K562 (cell line): ENCODE measurements around the gene PAQR8. TPM values are rescaled to one million over a fixed set of nuclear protein-coding genes. Genes with fewer than 3 reads are reported as not detected.
"Not testable (repeated sequence)": the region's sequence is repeated elsewhere in the genome, so short reads cannot be mapped to it uniquely, and the experiment has no call there.

Experiments
- ATAC-seq: fragments of 200-7000 bp; cut with Tn5 transposase; 3 replicates; pipeline ENCODE4 v1.9.1; 2020; ENCODE audit warnings: moderate library complexity
- BruUV-seq: library from RNA; stranded (reverse); fragments of 400-500 nt; replicated peaks from 2 replicates; lab custom pipeline; 2021; lab: Mats Ljungman, UMichigan
- CTCF ChIA-PET: fragments of 300-600 bp; formaldehyde crosslinking; extraction: SDS; loops from one replicate; lab custom pipeline; 2021; ENCODE audit warnings: low intra/inter-chr PET ratio; lab: Yijun Ruan, JAX
- POLR2A ChIA-PET: fragments of 300-600, 350-650 bp; sonication (Branson Sonifier 250); formaldehyde crosslinking; extraction: SDS; loops from one replicate; lab custom pipeline; 2021; ENCODE audit warnings: antibody characterized with exemption, inconsistent platforms; lab: Yijun Ruan, JAX
- DNase-seq, 4 experiments: peaks; one replicate each; pipeline versions ENCODE4 v3.0.0 to v3.0.0-alpha.2; 2011 to 2018; ENCODE audit warnings: low spot score in 3 of 4, mixed read lengths in 3 of 4; ENCODE audit errors: extremely low read depth in 1 of 4
- FAIRE-seq: peaks from 2 replicates; lab custom pipeline; 2011; peaks lifted over from hg19 to GRCh38; lab: Jason Lieb, UNC
- H2AFZ ChIP-seq: 2 replicates; pipeline ENCODE4 v1.6.0; 2011; ENCODE audit warnings: low read depth, low read length, control low read depth, inconsistent platforms
- H3K27ac ChIP-seq: fragments of 200-600 bp; 3 replicates; pipeline ENCODE4 v1.8.0; 2011; ENCODE audit warnings: low read depth, mild to moderate bottlenecking, control low read depth, inconsistent platforms, low read length, moderate library complexity, mixed read lengths; ENCODE audit errors: extremely low read depth
- H3K27me3 ChIP-seq, 2 experiments: fragments of 300-600 bp in 1 of 2; 2 replicates in 1 of 2; 3 replicates in 1 of 2; pipeline versions ENCODE4 v1.6.0 to v1.8.0; 2011; ENCODE audit warnings: inconsistent platforms in 2 of 2, low read length in 2 of 2, mild to moderate bottlenecking in 1 of 2, mixed read lengths in 1 of 2, moderate library complexity in 1 of 2; ENCODE audit not compliant: control insufficient read depth in 2 of 2, insufficient read depth in 2 of 2
- H3K36me3 ChIP-seq: fragments of 300-600 bp; 3 replicates; pipeline ENCODE4 v1.8.0; 2011; ENCODE audit warnings: mild to moderate bottlenecking, low read length, inconsistent platforms; ENCODE audit not compliant: control insufficient read depth, insufficient read depth
- H3K4me1 ChIP-seq, 2 experiments: fragments of 200-600 bp in 1 of 2; replicated peaks in 1 of 2; 2 replicates in 1 of 2; 3 replicates in 1 of 2; pipeline versions ENCODE4 v1.5.1 to v1.8.0; 2011; ENCODE audit warnings: inconsistent platforms in 2 of 2, low read length in 2 of 2, mild to moderate bottlenecking in 1 of 2, mixed read lengths in 1 of 2, moderate library complexity in 1 of 2; ENCODE audit not compliant: control insufficient read depth in 2 of 2, insufficient read depth in 2 of 2
- H3K4me2 ChIP-seq: 2 replicates; pipeline ENCODE4 v1.6.1; 2011; ENCODE audit warnings: low read length, control low read depth, inconsistent platforms, mixed read lengths; ENCODE audit not compliant: insufficient read depth
- H3K4me3 ChIP-seq: fragments of 200-600 bp; sonication (generic), shearing (Covaris generic); 2 replicates; pipeline ENCODE4 v1.5.1; 2016; ENCODE audit warnings: control low read depth, inconsistent platforms
- H3K79me2 ChIP-seq: fragments of 200-600 bp; 3 replicates; pipeline ENCODE4 v1.8.0; 2011; ENCODE audit warnings: low read length, inconsistent platforms; ENCODE audit not compliant: control insufficient read depth, insufficient read depth
- H3K9ac ChIP-seq, 2 experiments: 2 replicates each; pipeline versions ENCODE4 v1.6.0 to v1.6.1; 2011; ENCODE audit warnings: low read depth in 2 of 2, low read length in 2 of 2, control low read depth in 1 of 2, inconsistent platforms in 1 of 2, mild to moderate bottlenecking in 1 of 2, mixed read lengths in 1 of 2; ENCODE audit not compliant: insufficient read depth in 1 of 2
- H3K9me1 ChIP-seq: one replicate; pipeline ENCODE4 v1.6.0; 2011; ENCODE audit warnings: inconsistent platforms, mild to moderate bottlenecking, low read length, moderate library complexity; ENCODE audit not compliant: control insufficient read depth, insufficient read depth
- H3K9me3 ChIP-seq: replicated peaks from 2 replicates; pipeline ENCODE4 v1.5.1; 2011; ENCODE audit warnings: low read depth, low read length, inconsistent platforms; ENCODE audit not compliant: control insufficient read depth, insufficient read depth
- H4K20me1 ChIP-seq: replicated peaks from 2 replicates; pipeline ENCODE4 v1.6.1; 2011; ENCODE audit warnings: low read length, inconsistent platforms, mixed read lengths; ENCODE audit not compliant: control insufficient read depth, insufficient read depth
- GABPB2 ChIP-seq: fragments of 250-450 bp; sonication (Bioruptor Pico); conservative IDR thresholded peaks from 2 replicates; pipeline ENCODE4 v1.5.1; 2021; ENCODE audit warnings: mild to moderate bottlenecking
- NRF1 ChIP-seq, 2 experiments: fragments of 450-650 bp; IDR thresholded peaks in 1 of 2; conservative IDR thresholded peaks in 1 of 2; 2 replicates each; pipeline ENCODE4 v1.6.1; 2014; ENCODE audit warnings: mild to moderate bottlenecking in 2 of 2
- ZNF41 ChIP-seq: fragments of 250-450 bp; sonication (Bioruptor Pico); conservative IDR thresholded peaks from 2 replicates; pipeline ENCODE4 v1.4.0; 2020; ENCODE audit warnings: mild to moderate bottlenecking
- WGBS: fragments of 100-300 bp; shearing (Covaris generic); methylation state at CpG from one replicate; pipeline ENCODE4 v1.1.6; 2016; ENCODE audit warnings: low coverage, mixed read lengths; ENCODE audit not compliant: insufficient coverage; ENCODE audit errors: missing lambda C conversion rate; 5-methylcytosine and 5-hydroxymethylcytosine counted together
- in situ Hi-C: fragments of 300-500 bp; cut with MboI; formaldehyde crosslinking; loops from 4 replicates; pipeline ENCODE4 v1.15.0; 2018; ENCODE audit warnings: inconsistent platforms, mixed read lengths
- intact Hi-C: fragments of 100-400 bp; cut with micrococcal nuclease; formaldehyde crosslinking; loops from 2 replicates; pipeline ENCODE4 v1.14.2; 2022
- polyA plus RNA-seq, 8 experiments: library from polyadenylated mRNA; depleted of rRNA in 4 of 8; stranded (reverse) in 5 of 8; unstranded in 3 of 8; fragments of >200 nt; fragmentation: Nextera tagmentation in 2 of 8; fragmentation: Illumina TruSeq in 1 of 8; extraction: Ambion mirVana in 2 of 8; extraction: Trizol in 1 of 8; gene quantifications; 2 replicates each; pipeline versions ENCODE4 v1.2.1 to v1.2.3, GENCODE V29; 2011 to 2014; ENCODE audit warnings: inconsistent platforms in 1 of 8, missing spikeins in 1 of 8
- total RNA-seq, 7 experiments: library from RNA; depleted of rRNA in 6 of 7; stranded (reverse); fragments of >200 nt in 6 of 7; fragmentation: Illumina TruSeq in 2 of 7; extraction: Trizol in 2 of 7; gene quantifications; 2 replicates each; pipeline versions ENCODE4 v1.2.1 to v1.2.3, GENCODE V29; 2011 to 2021; ENCODE audit warnings: low replicate concordance in 1 of 7
- TF ChIP-seq, protein P1 (sequence below): sonication (generic); formaldehyde crosslinking; IDR thresholded peaks from 2 replicates; pipeline ENCODE4 v1.8.0; 2022; ENCODE audit warnings: missing genetic modification reagents, mild to moderate bottlenecking, borderline replicate concordance

PAQR8 gene
- total and polyA plus RNA-seq, 9 of the 15 experiments (the other 6 are each of a cell fraction or from before 2014, with no cell fraction given): 1.4 to 10.2 (median 3.5) TPM

- TF ChIP-seq, protein P1, sequence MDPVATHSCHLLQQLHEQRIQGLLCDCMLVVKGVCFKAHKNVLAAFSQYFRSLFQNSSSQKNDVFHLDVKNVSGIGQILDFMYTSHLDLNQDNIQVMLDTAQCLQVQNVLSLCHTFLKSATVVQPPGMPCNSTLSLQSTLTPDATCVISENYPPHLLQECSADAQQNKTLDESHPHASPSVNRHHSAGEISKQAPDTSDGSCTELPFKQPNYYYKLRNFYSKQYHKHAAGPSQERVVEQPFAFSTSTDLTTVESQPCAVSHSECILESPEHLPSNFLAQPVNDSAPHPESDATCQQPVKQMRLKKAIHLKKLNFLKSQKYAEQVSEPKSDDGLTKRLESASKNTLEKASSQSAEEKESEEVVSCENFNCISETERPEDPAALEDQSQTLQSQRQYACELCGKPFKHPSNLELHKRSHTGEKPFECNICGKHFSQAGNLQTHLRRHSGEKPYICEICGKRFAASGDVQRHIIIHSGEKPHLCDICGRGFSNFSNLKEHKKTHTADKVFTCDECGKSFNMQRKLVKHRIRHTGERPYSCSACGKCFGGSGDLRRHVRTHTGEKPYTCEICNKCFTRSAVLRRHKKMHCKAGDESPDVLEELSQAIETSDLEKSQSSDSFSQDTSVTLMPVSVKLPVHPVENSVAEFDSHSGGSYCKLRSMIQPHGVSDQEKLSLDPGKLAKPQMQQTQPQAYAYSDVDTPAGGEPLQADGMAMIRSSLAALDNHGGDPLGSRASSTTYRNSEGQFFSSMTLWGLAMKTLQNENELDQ (CRISPR knock-in tag): no peak
- TF ChIP-seq ZNF41 (CRISPR knock-in tag) (no peak), NRF1 (conservative IDR thresholded peaks at IDR 0.05 in 1 of 2, IDR thresholded peaks at IDR 0.05 in 1 of 2) (no peak), GABPB2 (CRISPR knock-in tag) (no peak)
Measured at GRCh38 chr6:52426667-52427066, 64.7 kb downstream of the PAQR8 start (continued).

- H3K9me1 ChIP-seq, H3K4me2 ChIP-seq, FAIRE-seq, H3K4me3 ChIP-seq, ATAC-seq, H3K4me1 ChIP-seq, in situ Hi-C loops, H2AFZ ChIP-seq, BruUV-seq, H3K9ac ChIP-seq, H3K9me3 ChIP-seq, CTCF ChIA-PET, DNase-seq, intact Hi-C loops, H3K79me2 ChIP-seq, H3K27me3 ChIP-seq, H3K36me3 ChIP-seq, POLR2A ChIA-PET, H4K20me1 ChIP-seq, H3K27ac ChIP-seq: not testable (repeated sequence)
- 32% methylated on average over 4 of the region's 4 CpGs for WGBS
Measured at GRCh38 chr6:52433294-52433693, 71.3 kb downstream of the PAQR8 start.
